HG02610 (cell line): ENCODE measurements around the gene MEGF6.

Source experiments
- ATAC-seq: cut with Tn5 transposase; IDR thresholded peaks from one replicate; pipeline ENCODE4 v1.9.1; 2021; ENCODE audit warnings: mild to moderate bottlenecking, moderate library complexity; ENCODE audit not compliant: unreplicated experiment

MEGF6 gene

GRCh38 chr1:3609016-3609768, 2.1 kb downstream of the MEGF6 start:
- ATAC-seq = no peak

GRCh38 chr1:3608154-3608553, 3.2 kb downstream of the MEGF6 start:
- ATAC-seq = no peak

GRCh38 chr1:3607703-3608065, 3.6 kb downstream of the MEGF6 start:
- ATAC-seq = no peak

- ATAC-seq = no peak
Measured at GRCh38 chr1:3606779-3607702, 4.3 kb downstream of the MEGF6 start.

- no peak for ATAC-seq
Measured at GRCh38 chr1:3604997-3605823, 6.1 kb downstream of the MEGF6 start.

- no peak for ATAC-seq
Measured at GRCh38 chr1:3604468-3604974, 6.8 kb downstream of the MEGF6 start.

GRCh38 chr1:3603571-3604467, 7.5 kb downstream of the MEGF6 start:
- no peak for ATAC-seq

- no peak for ATAC-seq
Measured at GRCh38 chr1:3603156-3603555, 8.2 kb downstream of the MEGF6 start.

- ATAC-seq = no peak
Measured at GRCh38 chr1:3602375-3602774, 8.9 kb downstream of the MEGF6 start.

- no peak for ATAC-seq
Measured at GRCh38 chr1:3601743-3602142, 9.6 kb downstream of the MEGF6 start.

- ATAC-seq = no peak
Measured at GRCh38 chr1:3600354-3600753, 11.0 kb downstream of the MEGF6 start.

GRCh38 chr1:3599816-3600215, 11.5 kb downstream of the MEGF6 start:
- no peak for ATAC-seq

GRCh38 chr1:3599286-3599811, 12.0 kb downstream of the MEGF6 start:
- no peak for ATAC-seq

- ATAC-seq = no peak
Measured at GRCh38 chr1:3598522-3599285, 12.6 kb downstream of the MEGF6 start.

GRCh38 chr1:3598051-3598491, 13.2 kb downstream of the MEGF6 start:
- no peak for ATAC-seq

- no peak for ATAC-seq
Measured at GRCh38 chr1:3597599-3597964, 13.7 kb downstream of the MEGF6 start.

GRCh38 chr1:3596663-3597598, 14.4 kb downstream of the MEGF6 start:
- no peak for ATAC-seq

- ATAC-seq = no peak
Measured at GRCh38 chr1:3595949-3596348, 15.4 kb downstream of the MEGF6 start.
